ENCODE data around the gene NENF.

DNA sequence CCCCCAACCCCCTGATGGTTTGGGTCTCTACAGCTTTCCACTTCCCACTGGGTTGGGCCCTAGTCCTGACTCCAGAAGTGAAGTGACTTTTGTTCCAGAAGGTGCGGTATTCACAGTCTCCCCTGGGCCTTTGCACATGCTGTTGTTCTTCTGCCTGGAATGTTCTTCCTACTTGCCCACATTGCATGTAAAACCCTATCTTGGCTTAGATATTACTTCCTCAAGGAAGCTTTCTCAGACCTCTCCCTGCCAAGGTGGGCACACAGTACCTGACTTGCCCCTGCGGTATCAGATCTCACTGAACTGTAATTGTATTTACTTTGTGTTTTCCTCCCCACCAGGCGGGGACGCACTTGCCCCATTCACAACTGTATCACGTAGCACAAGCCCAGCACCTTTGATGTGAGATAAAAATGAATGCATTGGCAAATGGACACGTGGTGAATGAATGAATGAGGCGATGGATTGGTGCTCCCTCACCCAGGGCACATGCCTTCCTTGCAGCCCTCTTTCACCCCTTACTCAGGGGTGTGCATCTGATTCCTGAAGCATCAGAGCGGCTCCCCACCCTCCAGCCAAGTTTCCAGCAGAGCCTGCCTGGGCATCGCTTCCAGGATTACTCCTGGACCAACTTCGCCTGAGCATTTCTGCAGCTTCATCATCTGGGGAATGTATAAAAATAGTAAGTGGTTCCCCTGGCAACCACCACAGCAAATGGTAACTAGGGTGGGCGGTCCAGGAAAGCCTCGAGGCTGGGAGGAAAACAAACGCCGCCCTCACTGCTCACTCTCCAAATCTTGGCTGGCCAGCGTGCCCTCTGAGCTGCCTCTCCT, 19.8 kb downstream of the NENF start:
- TF ChIP-seq, protein P1, sequence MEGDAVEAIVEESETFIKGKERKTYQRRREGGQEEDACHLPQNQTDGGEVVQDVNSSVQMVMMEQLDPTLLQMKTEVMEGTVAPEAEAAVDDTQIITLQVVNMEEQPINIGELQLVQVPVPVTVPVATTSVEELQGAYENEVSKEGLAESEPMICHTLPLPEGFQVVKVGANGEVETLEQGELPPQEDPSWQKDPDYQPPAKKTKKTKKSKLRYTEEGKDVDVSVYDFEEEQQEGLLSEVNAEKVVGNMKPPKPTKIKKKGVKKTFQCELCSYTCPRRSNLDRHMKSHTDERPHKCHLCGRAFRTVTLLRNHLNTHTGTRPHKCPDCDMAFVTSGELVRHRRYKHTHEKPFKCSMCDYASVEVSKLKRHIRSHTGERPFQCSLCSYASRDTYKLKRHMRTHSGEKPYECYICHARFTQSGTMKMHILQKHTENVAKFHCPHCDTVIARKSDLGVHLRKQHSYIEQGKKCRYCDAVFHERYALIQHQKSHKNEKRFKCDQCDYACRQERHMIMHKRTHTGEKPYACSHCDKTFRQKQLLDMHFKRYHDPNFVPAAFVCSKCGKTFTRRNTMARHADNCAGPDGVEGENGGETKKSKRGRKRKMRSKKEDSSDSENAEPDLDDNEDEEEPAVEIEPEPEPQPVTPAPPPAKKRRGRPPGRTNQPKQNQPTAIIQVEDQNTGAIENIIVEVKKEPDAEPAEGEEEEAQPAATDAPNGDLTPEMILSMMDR (IDR thresholded peaks at IDR 0.05 in 4 of 5, conservative IDR thresholded peaks at IDR 0.05 in 1 of 5) = no peak
- no peak for TF ChIP-seq POLR2A (IDR thresholded peaks at IDR 0.05)

Data from gastrocnemius medialis (tissue), 4 donors.